NCI-H1417 treated with DMSO at 0.1 percent for 48 hours (cell line): ENCODE results near the gene SUPV3L1.
"Not testable (repeated sequence)": the region's sequence is repeated elsewhere in the genome, so short reads cannot be mapped to it uniquely, and the experiment has no call there.

Source experiments
- DNase-seq: peaks from one replicate; lab custom pipeline; 2025; lab: John Stamatoyannopoulos, UW

The SUPV3L1 gene

DNA sequence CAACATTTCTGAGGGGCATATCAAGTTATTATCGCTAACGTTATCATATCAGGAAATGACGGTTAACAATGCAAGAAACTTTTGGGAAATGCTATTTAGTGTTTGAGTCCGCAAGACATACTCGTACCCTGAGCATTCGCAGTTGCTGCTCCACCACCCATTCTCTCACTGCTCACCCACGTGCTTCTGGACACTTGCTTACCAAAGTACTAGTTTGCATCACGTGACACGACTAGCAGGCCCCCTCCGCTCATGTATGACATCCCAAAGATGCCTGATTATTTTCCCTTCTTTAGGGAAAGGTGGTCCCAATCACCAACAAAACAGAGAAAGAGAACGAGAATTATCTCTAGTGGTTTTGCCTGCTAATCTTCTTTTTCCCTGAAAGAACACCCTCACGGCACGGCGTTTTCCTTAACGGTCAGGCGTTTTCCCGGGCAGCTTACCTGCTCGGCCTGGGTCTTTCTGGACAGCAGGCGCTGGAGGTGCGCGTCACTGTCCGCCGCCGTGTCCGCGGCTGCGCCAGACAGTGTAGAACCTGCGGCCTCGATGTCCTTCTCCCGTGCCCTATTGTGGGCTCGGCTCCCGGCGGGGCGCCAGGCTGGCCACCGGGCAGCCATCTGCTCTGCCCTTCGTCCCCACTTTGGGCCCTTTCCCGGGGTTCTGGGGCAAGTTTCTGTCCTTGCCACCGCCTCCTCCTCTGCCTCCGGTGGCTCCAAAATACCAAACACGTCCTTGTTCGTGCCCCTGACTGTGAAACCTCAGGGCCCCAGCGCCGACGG lies at the start of gene SUPV3L1:
Gene SUPV3L1, plus strand, starts transcription at position 492 of the 782 bp plus-strand sequence. Its CDS starts 58 bp downstream, at position 550.
- DNase-seq = peak; percentile 87

GRCh38 chr10:69130251-69130650 lies 49.8 kb upstream of the SUPV3L1 start:
- no peak for DNase-seq

- DNase-seq = no peak
Observed at GRCh38 chr10:69139961-69140360, 40.1 kb upstream of the SUPV3L1 start.

GRCh38 chr10:69141304-69141703 lies 38.7 kb upstream of the SUPV3L1 start:
- no peak for DNase-seq

GRCh38 chr10:69142074-69142473 lies 38.0 kb upstream of the SUPV3L1 start:
- not testable (repeated sequence) for DNase-seq

- no peak for DNase-seq
Observed at GRCh38 chr10:69142983-69143382, 37.1 kb upstream of the SUPV3L1 start.

DNA sequence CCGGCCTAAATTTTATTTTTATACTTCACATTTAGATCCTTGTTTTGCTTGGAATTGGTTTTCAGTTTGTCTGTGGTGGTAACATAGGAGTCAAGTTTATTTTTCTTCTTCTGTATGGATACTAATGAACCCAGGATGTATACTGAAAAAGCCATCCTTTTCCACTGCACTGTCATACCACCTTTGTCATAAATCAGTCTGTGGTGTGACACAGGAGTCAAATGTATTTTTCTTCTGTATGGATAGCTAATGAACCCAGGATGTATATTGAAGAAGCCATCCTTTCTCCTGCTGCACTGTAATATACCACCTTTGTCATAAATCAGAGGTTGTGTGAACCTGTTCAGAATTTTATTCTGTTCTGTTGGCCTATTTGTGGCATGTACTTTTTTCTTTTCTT lies 34.7 kb upstream of the SUPV3L1 start:
- DNase-seq = no peak

DNA sequence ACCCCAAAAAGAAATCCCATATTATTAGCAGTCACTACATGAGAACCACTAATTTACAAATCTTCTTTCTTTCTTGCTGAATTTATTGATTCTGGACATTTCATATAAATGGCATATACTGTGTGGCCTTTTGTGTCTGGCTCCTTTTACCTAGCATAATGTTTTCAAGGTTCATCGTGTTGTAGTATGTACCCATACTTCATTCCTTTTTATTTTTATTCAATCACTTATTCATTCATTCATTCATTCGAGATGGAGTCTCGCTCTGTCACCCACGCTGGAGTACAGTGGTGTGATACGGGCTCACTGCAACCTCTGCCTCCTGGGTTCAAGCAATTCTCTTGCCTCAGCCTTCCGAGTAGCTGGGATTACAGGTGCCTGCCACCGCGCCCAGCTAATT lies 34.2 kb upstream of the SUPV3L1 start:
- no peak for DNase-seq

DNA sequence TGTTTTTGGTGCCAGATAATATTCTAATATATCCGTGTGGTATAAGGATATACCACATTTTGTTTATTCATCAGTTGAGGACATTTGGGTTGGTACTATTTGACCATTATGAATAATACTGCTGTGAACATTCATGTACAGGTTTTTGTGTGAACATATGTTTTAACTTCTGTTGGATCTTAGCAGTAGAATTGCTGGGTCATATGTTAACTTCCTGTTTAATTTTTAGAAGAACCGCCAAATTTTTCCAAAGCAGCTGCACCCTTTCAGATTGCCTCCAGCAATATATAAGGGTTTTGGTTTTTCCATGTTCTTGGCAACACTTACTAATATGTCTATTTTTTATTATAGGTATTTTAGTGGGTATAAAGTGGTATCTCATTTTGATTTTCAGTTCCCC lies 33.3 kb upstream of the SUPV3L1 start:
- no peak for DNase-seq

DNA sequence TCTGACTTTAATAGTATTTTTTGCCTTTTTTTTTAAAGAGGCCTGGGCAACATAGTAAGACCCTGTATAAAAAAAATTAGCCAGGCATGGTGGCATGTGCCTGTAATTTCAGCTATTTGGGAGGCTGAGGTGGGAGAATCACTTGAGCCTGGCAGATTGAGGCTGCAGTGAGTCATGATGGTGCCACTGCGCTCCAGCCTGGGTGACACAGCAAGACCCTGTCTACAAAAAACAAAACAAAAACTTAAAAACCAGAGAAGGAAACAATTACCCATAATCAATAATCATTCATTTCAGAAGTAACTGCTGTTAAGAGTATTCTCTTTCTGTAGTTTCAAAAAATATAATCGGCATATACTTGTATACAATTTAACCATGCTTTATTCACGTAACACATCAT lies 28.1 kb upstream of the SUPV3L1 start:
- DNase-seq = no peak

DNA sequence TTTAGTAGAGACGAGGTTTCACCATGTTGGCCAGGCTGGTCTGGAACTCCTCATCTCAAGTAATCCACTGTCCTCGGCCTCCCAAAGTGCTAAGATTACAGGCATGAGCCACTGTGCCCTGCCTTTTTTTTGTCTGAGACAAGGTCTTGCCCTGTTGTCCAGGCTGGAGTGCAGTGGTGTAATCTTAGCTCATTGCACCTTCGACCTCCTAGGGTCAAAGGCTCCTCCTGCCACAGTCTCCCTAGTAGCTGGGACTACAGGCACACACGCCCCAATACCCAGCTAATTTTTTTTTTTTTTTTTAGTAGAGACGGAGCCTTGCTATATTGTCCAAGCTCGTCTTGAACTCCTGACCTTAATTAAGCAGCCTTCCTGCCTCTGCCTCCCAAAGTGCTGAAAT lies 26.8 kb upstream of the SUPV3L1 start:
- no peak for DNase-seq

DNA sequence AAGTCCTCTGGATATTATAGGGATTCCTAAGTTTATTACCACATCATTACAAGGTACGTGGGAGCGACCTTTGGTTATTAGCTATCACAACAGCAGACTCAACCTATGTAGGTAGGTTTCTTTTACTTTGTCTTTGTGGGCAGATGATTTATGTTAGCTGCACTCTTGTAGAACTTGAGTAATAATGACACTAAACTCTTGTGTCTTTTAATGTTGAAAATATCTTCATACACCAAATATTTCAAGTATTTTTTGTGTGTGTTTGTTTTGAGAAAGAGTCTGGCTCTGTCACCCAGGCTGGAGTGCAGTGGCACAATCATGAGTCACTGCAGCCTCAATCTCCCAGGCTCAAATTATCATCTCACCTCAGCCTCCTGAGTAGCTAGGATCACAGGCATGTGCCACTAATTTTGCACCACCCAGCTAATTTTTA lies 19.2 kb upstream of the SUPV3L1 start:
- no peak for DNase-seq

DNA sequence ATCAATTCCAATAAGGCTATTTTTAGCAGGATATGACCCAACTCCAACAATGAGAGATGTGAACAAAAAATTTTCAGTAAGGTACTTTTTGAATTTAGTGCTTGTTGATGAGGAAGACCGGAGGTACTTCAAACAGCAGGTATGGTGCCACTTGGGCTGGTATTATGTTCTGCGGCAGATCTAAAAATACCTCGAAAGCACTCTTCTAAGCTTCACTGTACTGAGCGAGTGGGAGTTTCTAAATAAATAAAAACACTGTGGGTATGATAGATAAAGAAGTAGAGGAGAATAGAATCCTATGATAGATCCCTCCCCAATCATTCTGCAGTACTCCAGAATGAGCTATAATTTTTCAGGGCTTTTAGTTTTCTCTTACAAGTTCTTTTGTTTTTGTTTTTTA lies 11.5 kb upstream of the SUPV3L1 start:
- DNase-seq = no peak

DNA sequence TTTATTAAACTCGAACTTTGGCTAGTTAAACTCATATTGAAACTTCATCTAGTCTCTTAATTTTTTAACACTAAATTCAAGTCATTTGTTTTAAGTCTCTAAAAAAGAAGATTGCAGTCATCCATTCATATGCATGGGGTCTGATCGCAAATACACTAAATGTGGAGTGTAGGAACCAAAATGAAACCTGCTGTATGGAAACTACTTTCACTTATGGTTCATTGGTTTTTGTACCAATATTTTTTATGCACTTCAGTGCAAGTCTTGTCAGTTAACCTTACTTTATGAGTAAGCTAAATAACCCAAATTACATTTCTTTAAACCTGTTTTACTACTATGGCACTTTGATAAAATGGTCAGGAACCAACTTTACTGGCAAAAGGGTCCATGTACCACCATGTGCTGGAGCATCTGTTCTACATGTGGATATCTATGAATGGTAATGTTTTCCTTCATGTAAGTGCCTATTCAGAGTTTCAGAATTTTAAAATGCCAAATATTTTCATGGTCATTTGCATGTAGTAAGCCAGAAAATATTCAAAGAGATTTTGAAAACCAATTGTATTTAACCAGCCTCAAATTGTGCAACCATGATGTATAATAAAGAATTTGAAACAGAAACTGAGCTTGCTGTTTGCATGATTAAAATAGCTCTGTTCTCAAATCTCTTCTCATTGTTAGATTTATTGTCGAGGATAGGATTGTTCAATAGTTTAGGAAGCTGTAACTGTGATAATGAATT lies 7.6 kb upstream of the SUPV3L1 start:
- no peak for DNase-seq

DNA sequence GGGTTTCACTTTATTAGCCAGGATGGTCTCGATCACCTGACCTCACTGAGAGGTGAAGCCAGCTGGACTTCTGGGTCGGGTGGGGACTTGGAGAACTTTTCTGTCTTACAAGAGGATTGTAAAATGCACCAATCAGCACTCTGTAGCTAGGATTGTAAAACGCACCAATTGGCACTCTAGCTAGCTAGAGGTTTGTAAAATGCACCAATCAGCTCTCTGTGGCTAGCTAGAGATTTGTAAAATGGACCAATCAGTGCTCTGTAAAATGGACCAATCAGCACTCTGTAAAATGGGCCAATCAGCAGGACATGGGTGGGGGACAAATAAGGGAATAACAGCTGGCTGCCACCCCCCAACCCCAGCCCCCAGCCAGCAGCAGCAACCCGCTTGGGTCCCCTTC lies 4.7 kb upstream of the SUPV3L1 start:
- DNase-seq = not testable (repeated sequence)

- DNase-seq = no peak
Observed at GRCh38 chr10:69176823-69177222, 3.2 kb upstream of the SUPV3L1 start.

- no peak for DNase-seq
Observed at GRCh38 chr10:69179089-69179742, 818 bp upstream of the SUPV3L1 start.

GRCh38 chr10:69180525-69181204 lies 631 bp downstream of the SUPV3L1 start:
- DNase-seq = no peak

GRCh38 chr10:69181433-69181832 lies 1.4 kb downstream of the SUPV3L1 start:
- DNase-seq = no peak

GRCh38 chr10:69182005-69182404 lies 2.0 kb downstream of the SUPV3L1 start:
- no peak for DNase-seq

DNA sequence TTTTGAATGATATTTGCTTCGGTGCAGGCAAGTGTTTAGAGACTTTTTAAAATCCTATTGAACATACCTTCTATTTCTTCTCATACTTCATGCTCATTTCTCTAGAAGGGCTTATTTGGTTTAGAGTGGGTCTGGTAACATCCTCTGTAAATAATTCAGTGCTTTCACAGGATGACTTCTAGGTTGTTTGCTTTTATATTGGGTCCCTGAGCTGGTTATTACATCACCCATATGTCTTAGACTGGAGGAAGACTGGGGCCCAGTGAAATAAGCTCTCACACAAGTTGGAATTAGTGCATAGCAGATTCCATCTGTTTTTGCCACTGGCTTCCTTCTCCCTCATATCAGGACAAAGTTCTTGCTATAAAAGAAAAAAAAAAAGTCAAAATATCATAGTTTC lies 6.5 kb downstream of the SUPV3L1 start:
- no peak for DNase-seq

GRCh38 chr10:69201045-69201444 lies 21.0 kb downstream of the SUPV3L1 start:
- no peak for DNase-seq
